H9 (cell line): ENCODE data around the gene ITPRIPL1. TPM values are rescaled to one million over a fixed set of nuclear protein-coding genes. Genes with fewer than 3 reads are reported as not detected.
A peak's percentile ranks its signal among the peaks of the same experiment; 100 is the strongest.

Experiments
- DNase-seq: peaks from one replicate; pipeline ENCODE4 v3.0.0-alpha.2; 2017
- H2AFZ ChIP-seq: one replicate; pipeline ENCODE4 v1.6.1; 2013; ENCODE audit warnings: mild to moderate bottlenecking, low read length, control low read depth, moderate library complexity
- H2AK5ac ChIP-seq: 2 replicates; pipeline ENCODE4 v1.6.1; 2013; ENCODE audit warnings: low read length, control low read depth, mixed read lengths; ENCODE audit not compliant: insufficient read length
- H2BK120ac ChIP-seq: one replicate; pipeline ENCODE4 v1.6.1; 2013; ENCODE audit warnings: low read depth, mild to moderate bottlenecking, low read length, control low read depth, inconsistent platforms; ENCODE audit not compliant: poor library complexity, severe bottlenecking
- H2BK12ac ChIP-seq: 2 replicates; pipeline ENCODE4 v1.6.1; 2013; ENCODE audit warnings: low read length, control low read depth, mixed read lengths, low read depth; ENCODE audit not compliant: insufficient read length
- H2BK15ac ChIP-seq: 2 replicates; pipeline ENCODE4 v1.6.1; 2013; ENCODE audit warnings: low read depth, low read length, control low read depth
- H2BK20ac ChIP-seq: one replicate; pipeline ENCODE4 v1.6.1; 2013; ENCODE audit warnings: low read depth, mild to moderate bottlenecking, low read length, control low read depth, inconsistent platforms; ENCODE audit not compliant: poor library complexity, severe bottlenecking
- H2BK5ac ChIP-seq: 2 replicates; pipeline ENCODE4 v1.6.1; 2013; ENCODE audit warnings: low read length, control low read depth, mixed read lengths; ENCODE audit not compliant: insufficient read length
- H3K14ac ChIP-seq: 2 replicates; pipeline ENCODE4 v1.6.1; 2013; ENCODE audit warnings: low read length, control low read depth; ENCODE audit not compliant: insufficient read depth
- H3K18ac ChIP-seq: 2 replicates; pipeline ENCODE4 v1.6.1; 2013; ENCODE audit warnings: low read depth, mild to moderate bottlenecking, mixed read lengths, low read length, control low read depth; ENCODE audit not compliant: insufficient read length
- H3K23ac ChIP-seq: 2 replicates; pipeline ENCODE4 v1.6.1; 2013; ENCODE audit warnings: low read length, control low read depth, mixed read lengths, low read depth; ENCODE audit not compliant: insufficient read length
- H3K23me2 ChIP-seq: 2 replicates; pipeline ENCODE4 v1.6.1; 2013; ENCODE audit warnings: low read depth, mild to moderate bottlenecking, mixed read lengths, low read length, control low read depth; ENCODE audit not compliant: insufficient read length, poor library complexity, severe bottlenecking
- H3K27ac ChIP-seq: 2 replicates; pipeline ENCODE4 v1.5.1; 2013; ENCODE audit warnings: low read length, control low read depth, mixed read lengths, low read depth; ENCODE audit not compliant: insufficient read length
- H3K27me3 ChIP-seq: 2 replicates; pipeline ENCODE4 v1.6.1; 2013; ENCODE audit warnings: low read length, control low read depth, inconsistent platforms; ENCODE audit not compliant: insufficient read depth
- H3K4ac ChIP-seq: 2 replicates; pipeline ENCODE4 v1.6.1; 2013; ENCODE audit warnings: low read depth, mild to moderate bottlenecking, control low read depth, inconsistent platforms, low read length, moderate library complexity
- H3K4me1 ChIP-seq: 2 replicates; pipeline ENCODE4 v1.6.1; 2013; ENCODE audit warnings: low read length, control low read depth, inconsistent platforms; ENCODE audit not compliant: insufficient read depth
- H3K4me2 ChIP-seq: 2 replicates; pipeline ENCODE4 v1.6.1; 2013; ENCODE audit warnings: low read length, control low read depth, mixed read lengths; ENCODE audit not compliant: insufficient read length, insufficient read depth
- H3K56ac ChIP-seq: 2 replicates; pipeline ENCODE4 v1.6.1; 2013; ENCODE audit warnings: low read depth, mild to moderate bottlenecking, mixed read lengths, low read length, control low read depth; ENCODE audit not compliant: insufficient read length
- H3K79me1 ChIP-seq: 2 replicates; pipeline ENCODE4 v1.6.1; 2013; ENCODE audit warnings: low read depth, mild to moderate bottlenecking, moderate library complexity, low read length, control low read depth, inconsistent platforms; ENCODE audit not compliant: insufficient read depth, poor library complexity, severe bottlenecking
- H3K79me2 ChIP-seq: 2 replicates; pipeline ENCODE4 v1.6.1; 2013; ENCODE audit warnings: low read length, control low read depth, inconsistent platforms; ENCODE audit not compliant: insufficient read depth
- H3K9ac ChIP-seq: 2 replicates; pipeline ENCODE4 v1.6.1; 2013; ENCODE audit warnings: low read length, control low read depth, mixed read lengths; ENCODE audit not compliant: insufficient read length; ENCODE audit errors: extremely low read depth
- H3K9me3 ChIP-seq: one replicate; pipeline ENCODE4 v1.6.1; 2013; ENCODE audit warnings: low read depth, low read length, inconsistent platforms; ENCODE audit not compliant: control insufficient read depth
- H3T11ph ChIP-seq: one replicate; pipeline ENCODE4 v1.6.1; 2013; ENCODE audit warnings: mild to moderate bottlenecking, low read length, control low read depth, inconsistent platforms
- H4K20me1 ChIP-seq: one replicate; pipeline ENCODE4 v1.6.1; 2013; ENCODE audit not compliant: control insufficient read depth, insufficient read length, insufficient read depth
- H4K5ac ChIP-seq: 2 replicates; pipeline ENCODE4 v1.6.1; 2013; ENCODE audit warnings: low read depth, mild to moderate bottlenecking, mixed read lengths, low read length, control low read depth; ENCODE audit not compliant: insufficient read length
- H4K8ac ChIP-seq: replicated peaks from 2 replicates; pipeline ENCODE4 v1.6.1; 2013; ENCODE audit warnings: low read length, control low read depth, mixed read lengths, low read depth; ENCODE audit not compliant: insufficient read length
- H4K91ac ChIP-seq: 2 replicates; pipeline ENCODE4 v1.6.1; 2013; ENCODE audit warnings: low read depth, mild to moderate bottlenecking, moderate library complexity, mixed read lengths, low read length, control low read depth; ENCODE audit not compliant: insufficient read length
- H3K27ac Mint-ChIP-seq, 3 experiments: 2 replicates in 2 of 3; 3 replicates in 1 of 3; pipeline ENCODE4 v1.8.0; 2020 to 2021; ENCODE audit warnings: mixed read lengths in 3 of 3, mild to moderate bottlenecking in 1 of 3, moderate library complexity in 1 of 3
- H3K27me3 Mint-ChIP-seq: 2 replicates; pipeline ENCODE4 v1.8.0; 2021; ENCODE audit warnings: low read depth, mild to moderate bottlenecking, moderate library complexity, mixed read lengths
- H3K36me3 Mint-ChIP-seq, 3 experiments: 2 replicates in 2 of 3; 3 replicates in 1 of 3; pipeline ENCODE4 v1.8.0; 2020 to 2021; ENCODE audit warnings: low read depth in 3 of 3, mixed read lengths in 3 of 3; ENCODE audit not compliant: insufficient read depth in 1 of 3
- H3K4me1 Mint-ChIP-seq, 2 experiments: 2 replicates each; pipeline ENCODE4 v1.8.0; 2020; ENCODE audit warnings: mixed read lengths in 2 of 2
- H3K4me3 Mint-ChIP-seq, 2 experiments: 2 replicates in 1 of 2; 3 replicates in 1 of 2; pipeline ENCODE4 v1.8.0; 2020 to 2021; ENCODE audit warnings: mild to moderate bottlenecking in 2 of 2, mixed read lengths in 2 of 2, moderate library complexity in 1 of 2
- H3K9me3 Mint-ChIP-seq, 2 experiments: 2 replicates in 1 of 2; 3 replicates in 1 of 2; pipeline ENCODE4 v1.8.0; 2020; ENCODE audit warnings: mild to moderate bottlenecking in 2 of 2, mixed read lengths in 2 of 2, moderate library complexity in 1 of 2
- WGBS: extraction: QIAGEN DNeasy Blood & Tissue Kit; methylation state at CpG from one replicate; pipeline ENCODE4 v1.1.7; 2013; ENCODE audit warnings: missing lambda C conversion rate, low lambda C conversion rate, mixed read lengths; ENCODE audit not compliant: insufficient read length; ENCODE audit errors: extremely low coverage; 5-methylcytosine and 5-hydroxymethylcytosine counted together
- total RNA-seq: library from RNA; stranded (reverse); gene quantifications from 2 replicates; pipeline ENCODE4 v1.2.1, GENCODE V29; 2021
- TF ChIP-seq, protein P1 (sequence below): fragments of 200-600 bp; sonication (generic); conservative IDR thresholded peaks from 3 replicates; pipeline ENCODE4 v1.8.0; 2021; ENCODE audit warnings: antibody characterized with exemption, mild to moderate bottlenecking

ITPRIPL1 gene
- total RNA-seq, 1 experiment from 2014 or later = 16.3 TPM

- Histone ChIP-seq H4K5ac (no peak overlapping the region), H3K56ac (no peak overlapping the region), H4K91ac (no peak overlapping the region), H3K4ac (no peak overlapping the region), H3K9me3 (no peaks in the 10 kb centered on the region), H3K79me2 (no peaks in the 10 kb centered on the region), H3K23me2 (no peaks in the 10 kb centered on the region), H3K4me2 (no peak overlapping the region), H4K20me1 (no peaks in the 10 kb centered on the region), H2BK12ac (no peak overlapping the region), H2BK15ac (no peak overlapping the region), H3K23ac (no peak overlapping the region), H2BK5ac (no peak overlapping the region), H3K27me3 (peaks cover 5% of the 10 kb centered on the region; the same call in 1 of the 2 replicates), H2BK120ac (no peak overlapping the region), H4K8ac (no peak overlapping the region), H3K14ac (no peak overlapping the region), H2AFZ (no peak overlapping the region), H3T11ph (no peak overlapping the region), H2AK5ac (no peak overlapping the region), H3K4me1 (no peaks in the 10 kb centered on the region), H3K79me1 (no peaks in the 10 kb centered on the region), H2BK20ac (no peak overlapping the region), H3K27ac (no peak overlapping the region), H3K18ac (no peak overlapping the region), H3K9ac (no peak overlapping the region)
- no peak for DNase-seq
- H3K36me3 Mint-ChIP-seq = peaks cover 22 to 25% (median 23%) of the 10 kb centered on the region in 3 experiments
- peaks cover 34% of the 10 kb centered on the region for H3K27me3 Mint-ChIP-seq
- no CpG with 5 or more reads among the region's 21 CpGs for WGBS
- TF ChIP-seq, protein P1, sequence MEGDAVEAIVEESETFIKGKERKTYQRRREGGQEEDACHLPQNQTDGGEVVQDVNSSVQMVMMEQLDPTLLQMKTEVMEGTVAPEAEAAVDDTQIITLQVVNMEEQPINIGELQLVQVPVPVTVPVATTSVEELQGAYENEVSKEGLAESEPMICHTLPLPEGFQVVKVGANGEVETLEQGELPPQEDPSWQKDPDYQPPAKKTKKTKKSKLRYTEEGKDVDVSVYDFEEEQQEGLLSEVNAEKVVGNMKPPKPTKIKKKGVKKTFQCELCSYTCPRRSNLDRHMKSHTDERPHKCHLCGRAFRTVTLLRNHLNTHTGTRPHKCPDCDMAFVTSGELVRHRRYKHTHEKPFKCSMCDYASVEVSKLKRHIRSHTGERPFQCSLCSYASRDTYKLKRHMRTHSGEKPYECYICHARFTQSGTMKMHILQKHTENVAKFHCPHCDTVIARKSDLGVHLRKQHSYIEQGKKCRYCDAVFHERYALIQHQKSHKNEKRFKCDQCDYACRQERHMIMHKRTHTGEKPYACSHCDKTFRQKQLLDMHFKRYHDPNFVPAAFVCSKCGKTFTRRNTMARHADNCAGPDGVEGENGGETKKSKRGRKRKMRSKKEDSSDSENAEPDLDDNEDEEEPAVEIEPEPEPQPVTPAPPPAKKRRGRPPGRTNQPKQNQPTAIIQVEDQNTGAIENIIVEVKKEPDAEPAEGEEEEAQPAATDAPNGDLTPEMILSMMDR = no peak
- H3K4me3 Mint-ChIP-seq = 0 out of 5 replicates have a peak overlapping the region, but pooled peaks of 1 of the 2 experiments have one; percentile 2
- H3K27ac Mint-ChIP-seq = no peak overlapping the region
- peaks cover 11 to 13% of the 10 kb centered on the region in 2 experiments for H3K4me1 Mint-ChIP-seq
- H3K9me3 Mint-ChIP-seq = no peaks in the 10 kb centered on the region
These were observed 2.1 kb downstream of the ITPRIPL1 start for GRCh38 chr2:96326990-96327820.
